Posterior cingulate gyrus (tissue), 11 donors: ENCODE measurements around the gene FLRT1.

Experiments used
- DNase-seq, 10 donors: peaks; one replicate each; pipeline versions ENCODE4 v3.0.0 to v3.0.0-alpha.2; 2020 to 2021; ENCODE audit warnings: mixed read lengths in 3 of 10
- intact Hi-C: fragments of 100-400 bp; cut with DNase I; formaldehyde crosslinking; loops from one replicate; pipeline ENCODE4 v1.15.1; 2023

The FLRT1 gene

DNA sequence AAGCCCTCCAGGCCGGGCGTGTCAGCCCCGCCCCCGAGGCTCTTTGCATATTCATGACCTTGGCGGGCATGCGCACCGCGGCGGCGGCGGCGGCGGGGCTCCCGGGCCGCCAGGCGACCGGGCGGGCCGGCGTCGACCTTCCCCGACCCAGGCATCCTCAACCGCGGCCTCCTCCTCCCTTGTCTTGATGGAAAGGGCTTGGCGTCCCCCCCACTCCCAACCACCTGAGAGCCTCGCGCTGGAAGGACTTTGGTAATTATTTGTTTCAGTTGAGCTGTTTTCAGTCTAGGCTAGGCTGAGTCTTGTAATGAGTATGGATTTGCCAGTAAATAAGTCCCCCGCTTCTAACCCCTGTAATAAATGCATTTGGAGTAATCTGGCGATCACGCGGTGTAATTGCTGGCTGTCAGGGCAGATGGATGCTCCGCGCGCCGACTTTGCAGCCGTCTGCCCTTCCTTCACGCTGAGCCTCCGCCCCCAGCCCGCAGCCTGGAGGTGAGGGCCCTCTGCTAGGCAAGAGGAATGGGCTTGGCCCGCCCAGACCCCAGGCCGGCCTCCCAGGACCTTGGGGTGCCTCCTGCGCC lies 25.2 kb downstream of the FLRT1 start:
- intact Hi-C loops: no loop called here
- DNase-seq: peak in 9 of 10 donors; percentile 36 to 95 (median 59)

DNA sequence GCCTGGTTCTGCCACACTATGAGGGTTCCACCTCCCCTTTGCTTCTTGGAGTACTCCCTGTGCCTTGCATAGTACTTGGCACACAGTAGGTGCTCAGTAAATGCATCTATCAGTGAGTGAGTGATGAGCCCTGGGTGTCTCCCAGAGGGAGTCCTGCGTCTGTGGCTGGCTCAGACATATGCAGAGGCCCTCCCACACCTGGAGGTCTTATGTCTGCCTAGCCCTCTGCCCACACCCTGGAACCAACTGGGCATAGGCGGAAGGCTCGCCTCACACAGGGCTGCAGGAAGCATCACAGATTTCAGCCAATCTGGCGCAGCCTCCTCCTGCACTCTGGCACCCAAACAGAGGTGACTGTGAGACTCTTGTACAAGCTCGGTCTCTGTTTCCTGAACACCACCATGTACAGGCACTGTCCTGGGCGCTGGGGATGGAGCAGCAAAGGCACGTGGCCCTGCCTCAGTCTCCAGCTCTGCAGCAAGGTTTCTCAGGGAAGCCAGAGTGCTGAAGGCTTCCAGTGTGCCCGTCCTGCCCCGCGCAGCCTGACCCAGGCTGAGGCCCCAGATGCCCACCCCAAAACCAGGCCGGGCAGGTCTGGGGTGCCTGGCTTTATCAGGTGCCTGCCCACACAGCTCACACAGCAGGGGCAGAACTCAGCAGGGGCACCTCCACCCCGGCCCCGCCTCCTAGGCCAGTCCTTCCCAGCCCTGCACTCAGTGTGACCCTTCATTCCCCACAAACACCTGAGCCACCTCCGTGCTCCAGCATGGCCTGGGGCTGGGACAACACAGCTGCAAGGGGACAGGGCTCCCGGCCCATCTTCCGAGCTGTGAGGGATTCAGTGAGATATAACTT lies 26.7 kb downstream of the FLRT1 start:
- DNase-seq: no peak
- intact Hi-C loops: no loop called here

- intact Hi-C loops: no loop called here
- DNase-seq: no peak
Observed at GRCh38 chr11:64063777-64064176, 28.0 kb downstream of the FLRT1 start.

GRCh38 chr11:64064374-64065140 lies 28.8 kb downstream of the FLRT1 start:
- intact Hi-C loops: no loop called here
- DNase-seq: no peak

GRCh38 chr11:64065141-64065465 lies 29.4 kb downstream of the FLRT1 start:
- intact Hi-C loops: no loop called here
- DNase-seq: no peak

DNA sequence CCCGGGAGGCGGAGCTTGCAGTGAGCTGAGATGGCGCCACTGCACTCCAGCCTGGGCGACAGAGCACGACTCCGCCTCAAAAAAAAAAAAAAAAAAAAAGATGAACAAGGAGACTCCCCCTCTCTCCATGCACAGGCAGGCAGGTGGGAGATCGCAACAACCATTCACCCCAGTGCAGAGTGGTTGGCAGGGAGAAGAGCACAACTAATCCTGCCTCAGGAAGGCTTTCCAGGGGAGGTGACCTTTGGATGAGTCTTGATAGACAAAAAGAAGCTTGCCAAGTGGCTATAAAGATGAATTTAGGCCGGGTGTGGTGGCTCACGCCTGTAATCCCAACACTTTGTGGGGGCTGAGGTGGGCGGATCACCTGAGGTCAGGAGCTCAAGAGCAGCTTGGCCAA lies 30.0 kb downstream of the FLRT1 start:
- DNase-seq: no peak

GRCh38 chr11:64067230-64067993 lies 31.7 kb downstream of the FLRT1 start:
- intact Hi-C loops: no loop called here

More for the DNA sequence above, 30.0 kb downstream of the FLRT1 start:
- intact Hi-C loops: no loop called here

DNA sequence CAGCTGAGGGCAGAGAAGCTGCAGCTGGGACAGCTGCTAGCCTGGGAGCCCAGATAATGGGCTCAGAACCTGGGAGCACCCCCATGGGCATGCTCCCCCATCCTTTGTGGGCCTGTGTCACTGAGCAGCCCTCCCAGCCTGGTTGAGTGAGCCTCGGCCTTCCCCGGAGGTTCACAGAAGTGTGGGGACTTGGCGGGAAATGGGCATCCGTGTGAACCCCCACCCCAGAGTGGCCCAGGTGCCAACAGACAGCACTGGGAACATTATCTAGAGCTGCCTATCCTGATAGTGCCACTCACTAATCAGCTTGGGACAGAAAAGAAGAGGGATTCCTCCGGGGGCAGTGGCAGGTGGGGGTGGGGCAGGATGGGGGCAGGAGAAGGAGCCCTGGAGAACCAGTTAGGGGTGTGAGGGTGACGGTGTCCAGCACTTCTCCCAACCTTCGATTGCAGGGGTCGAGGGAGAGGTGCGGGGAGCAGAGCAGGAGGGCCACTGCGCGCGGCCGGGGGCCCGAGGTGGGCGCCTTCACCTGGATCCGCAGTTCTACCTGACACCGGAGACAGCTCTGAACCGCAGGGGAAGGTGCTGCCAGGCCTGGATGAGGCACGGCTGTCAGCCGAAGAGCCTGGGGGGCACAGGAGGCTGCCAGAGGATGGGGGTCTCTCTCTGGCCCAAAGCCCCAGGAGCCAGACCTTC lies 33.1 kb downstream of the FLRT1 start:
- intact Hi-C loops: no loop called here
- no peak for DNase-seq

More at GRCh38 chr11:64067230-64067993, 31.7 kb downstream of the FLRT1 start:
- DNase-seq: no peak

GRCh38 chr11:64069401-64070313 lies 33.9 kb downstream of the FLRT1 start:
- DNase-seq: no peak
- intact Hi-C loops: no loop called here

GRCh38 chr11:64070314-64070681 lies 34.6 kb downstream of the FLRT1 start:
- no peak for DNase-seq
- intact Hi-C loops: no loop called here

DNA sequence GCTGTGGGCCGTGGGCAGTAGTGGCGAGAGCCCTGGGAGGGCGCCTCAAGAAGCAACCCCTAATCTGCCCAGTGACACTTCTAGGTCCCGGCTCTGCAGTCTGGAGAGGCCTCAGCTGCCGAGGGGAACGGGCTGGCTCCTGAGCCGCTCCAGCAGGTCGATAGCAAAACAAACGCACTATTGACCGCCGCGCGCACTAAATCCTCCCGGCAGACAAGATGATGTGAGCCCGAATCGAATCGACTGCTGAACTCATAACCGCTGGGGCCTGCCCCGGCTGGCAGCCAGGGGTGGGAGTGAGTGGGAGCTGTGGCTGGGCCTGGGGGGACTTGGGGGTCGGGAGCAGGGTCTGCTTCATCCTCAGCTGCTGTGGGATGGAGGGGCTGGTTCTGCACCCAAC lies 36.1 kb downstream of the FLRT1 start:
- peak in 1 of 10 donors; percentile 55 for DNase-seq
- intact Hi-C loops: no loop called here

GRCh38 chr11:64072403-64072802 lies 36.7 kb downstream of the FLRT1 start:
- DNase-seq: no peak
- intact Hi-C loops: no loop called here

- no peak for DNase-seq
- intact Hi-C loops: no loop called here
Observed at GRCh38 chr11:64072871-64073270, 37.1 kb downstream of the FLRT1 start.

DNA sequence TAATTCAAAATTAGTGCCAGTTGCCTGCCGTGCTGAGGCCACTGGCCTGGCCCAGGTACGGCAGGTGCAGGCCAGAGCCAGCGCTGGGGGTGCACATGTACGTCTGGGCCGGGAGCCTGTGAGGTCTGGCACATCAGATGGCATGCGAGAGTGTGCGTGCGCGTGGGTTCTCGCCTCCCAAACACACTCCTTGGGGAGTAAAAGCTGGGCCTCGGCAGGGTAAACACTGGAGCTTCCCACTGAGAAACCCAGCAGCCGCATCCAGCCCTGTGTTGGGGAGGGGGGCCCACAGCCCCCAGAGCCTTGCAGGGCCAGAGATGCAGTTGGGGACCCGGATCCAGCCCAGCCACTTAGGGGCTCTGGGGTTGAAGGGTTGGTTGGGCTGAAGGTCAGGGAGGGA lies 37.8 kb downstream of the FLRT1 start:
- intact Hi-C loops: no loop called here
- DNase-seq: peak in 3 of 10 donors; percentile 52 to 89 (median 60)

DNA sequence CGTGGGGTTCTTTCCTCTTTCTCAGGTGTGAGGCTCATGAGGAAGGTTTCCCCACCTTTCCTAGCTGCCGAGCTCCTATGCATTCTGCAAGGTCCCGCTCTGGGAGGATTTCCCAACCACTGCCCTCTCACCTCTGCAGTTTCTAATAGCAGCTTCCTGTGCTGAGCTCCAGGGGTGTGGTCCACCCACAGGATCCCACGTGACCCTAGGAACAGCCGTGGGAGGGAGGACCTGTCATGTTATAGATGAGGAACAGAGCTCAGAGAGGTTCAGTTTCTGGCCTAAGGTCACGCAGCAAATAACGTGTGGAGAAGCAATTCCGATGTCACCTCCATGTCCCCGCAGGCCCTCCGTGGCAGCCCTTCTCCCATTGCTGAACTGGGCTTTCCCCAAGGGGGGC lies 38.5 kb downstream of the FLRT1 start:
- DNase-seq: no peak
- intact Hi-C loops: no loop called here

GRCh38 chr11:64076758-64077157 lies 41.0 kb downstream of the FLRT1 start:
- intact Hi-C loops: no loop called here
- no peak for DNase-seq

GRCh38 chr11:64077607-64078006 lies 41.9 kb downstream of the FLRT1 start:
- intact Hi-C loops: no loop called here
- DNase-seq: no peak

- no peak for DNase-seq
- intact Hi-C loops: no loop called here
Observed at GRCh38 chr11:64078284-64078683, 42.6 kb downstream of the FLRT1 start.

GRCh38 chr11:64078905-64079304 lies 43.2 kb downstream of the FLRT1 start:
- intact Hi-C loops: no loop called here
- no peak for DNase-seq
